Activated CD4-positive, alpha-beta memory T cell treated with anti-CD3 and anti-CD28 coated beads for 36 hours (primary cell): ENCODE measurements around the gene IL1RL1. TPM values are rescaled to one million over a fixed set of nuclear protein-coding genes. Genes with fewer than 3 reads are reported as not detected.

Source experiments
- CTCF ChIA-PET: fragments of 350-600 bp; sonication (Branson Sonifier 250); formaldehyde crosslinking; loops from one replicate; lab custom pipeline; 2021; ENCODE audit warnings: antibody characterized with exemption, inconsistent platforms; lab: Charles Lee
- POLR2A ChIA-PET: fragments of 350-600 bp; sonication (Branson Sonifier 250); formaldehyde crosslinking; loops from one replicate; lab custom pipeline; 2021; ENCODE audit warnings: antibody characterized with exemption; lab: Charles Lee
- DNase-seq: peaks from one replicate; pipeline ENCODE4 v3.0.0-alpha.2; 2020
- H3K27ac Mint-ChIP-seq: one replicate; pipeline ENCODE4 v1.8.0; 2021; ENCODE audit warnings: mixed read lengths
- H3K27me3 Mint-ChIP-seq: one replicate; pipeline ENCODE4 v1.8.0; 2021; ENCODE audit warnings: mixed read lengths
- H3K36me3 Mint-ChIP-seq: one replicate; pipeline ENCODE4 v1.8.0; 2021; ENCODE audit warnings: mixed read lengths
- H3K4me1 Mint-ChIP-seq: one replicate; pipeline ENCODE4 v1.8.0; 2021; ENCODE audit warnings: low read depth, mixed read lengths
- H3K4me3 Mint-ChIP-seq: one replicate; pipeline ENCODE4 v1.8.0; 2021; ENCODE audit warnings: mild to moderate bottlenecking, mixed read lengths
- H3K9me3 Mint-ChIP-seq: one replicate; pipeline ENCODE4 v1.8.0; 2021; ENCODE audit warnings: mixed read lengths
- intact Hi-C: fragments of 100-400 bp; cut with micrococcal nuclease; formaldehyde crosslinking; loops from one replicate; pipeline ENCODE4 v1.15.1; 2023
- total RNA-seq, 2 experiments: library from RNA; stranded (reverse); gene quantifications; one replicate each; pipeline ENCODE4 v1.2.3, GENCODE V29; 2021

IL1RL1 gene
- total RNA-seq, 2 experiments from 2014 or later: 1.3 TPM

DNA sequence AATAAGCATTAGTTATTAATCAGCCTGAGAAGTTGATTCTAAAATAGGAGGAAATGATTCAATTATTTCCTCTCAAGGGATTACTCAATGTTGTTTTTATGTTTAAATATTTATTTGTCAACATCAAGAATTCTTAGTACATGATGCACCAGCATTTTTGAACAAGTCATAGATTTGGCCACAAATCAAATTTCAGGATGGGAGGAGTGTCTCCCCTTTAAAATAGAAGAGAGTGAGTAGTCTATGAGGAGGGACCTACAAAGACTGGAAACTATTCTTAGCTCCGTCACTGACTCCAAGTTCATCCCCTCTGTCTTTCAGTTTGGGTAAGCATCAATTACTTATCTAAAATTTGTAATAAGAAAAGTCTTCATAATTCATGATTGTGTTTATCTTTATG, 25.6 kb downstream of the IL1RL1 start:
- Mint-ChIP-seq H3K36me3 (no peaks in the 10 kb centered on the region), H3K27ac (no peak overlapping the region), H3K27me3 (peaks cover 1% of the 10 kb centered on the region), H3K4me1 (peaks cover 7% of the 10 kb centered on the region), H3K4me3 (no peak overlapping the region), H3K9me3 (no peaks in the 10 kb centered on the region)
- ChIA-PET POLR2A (interaction anchor here (0.5 to 0.7 kb wide), 2 partner anchors 84 to 254 kb away, joined by 4 read pairs; no protein-coding TSS in a partner anchor), CTCF (interaction anchor here (1.4 to 2.9 kb wide), 3 partner anchors 19 to 96 kb away, joined by 5 to 15 read pairs (median 6); partner anchors contain the start of gene IL18R1)
- no peak for DNase-seq
- intact Hi-C loops: loop anchor here (1.0 to 2.0 kb wide), 4 partner anchors 14 to 79 kb away; no protein-coding TSS in a partner anchor

DNA sequence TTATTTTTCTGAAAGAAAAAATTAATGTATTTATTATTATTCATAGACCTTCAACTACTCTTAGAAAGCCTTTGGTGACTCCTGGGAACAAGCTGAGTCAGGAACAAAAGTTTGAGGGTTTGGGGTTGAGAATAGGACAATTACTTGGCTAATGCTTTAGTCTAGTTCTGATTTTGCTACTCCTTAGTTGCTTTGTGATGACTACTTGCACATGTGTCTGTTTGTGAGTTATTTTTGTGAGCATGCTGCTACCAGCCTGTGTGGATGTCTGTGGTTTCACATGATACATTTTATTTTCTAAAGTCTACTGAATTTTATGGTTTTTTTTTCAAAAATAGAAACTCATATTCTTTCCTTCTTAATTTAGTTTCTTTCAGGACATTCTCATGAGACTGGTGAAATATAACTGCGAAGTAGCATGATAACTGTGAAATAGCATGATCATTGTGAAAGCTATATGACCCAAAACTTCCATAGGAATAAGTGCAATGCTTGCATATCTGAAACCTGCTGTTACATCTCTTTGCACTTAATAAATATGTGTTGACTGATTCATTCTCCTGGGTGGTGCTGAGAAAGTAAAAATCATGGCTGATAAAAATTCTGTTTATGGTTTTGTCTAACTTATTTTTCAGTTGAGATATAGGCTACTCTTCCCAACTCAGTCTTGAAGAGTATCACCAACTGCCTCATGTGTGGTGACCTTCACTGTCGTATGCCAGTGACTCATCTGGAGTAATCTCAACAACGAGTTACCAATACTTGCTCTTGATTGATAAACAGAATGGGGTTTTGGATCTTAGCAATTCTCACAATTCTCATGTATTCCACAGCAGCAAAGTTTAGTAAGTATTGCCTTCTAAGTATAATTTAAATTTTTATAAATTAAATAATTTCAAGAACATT, 26.4 kb downstream of the IL1RL1 start:
- no peaks in the 10 kb centered on the region for H3K27me3 Mint-ChIP-seq
- ChIA-PET POLR2A (no interaction called here), CTCF (interaction anchor here (1.4 to 2.9 kb wide), 3 partner anchors 18 to 97 kb away, joined by 5 to 15 read pairs (median 6); partner anchors contain the start of gene IL18R1)
- H3K4me3 Mint-ChIP-seq: no peak overlapping the region
- no peaks in the 10 kb centered on the region for H3K36me3 Mint-ChIP-seq
- intact Hi-C loops: loop anchor here (1.0 to 2.0 kb wide), 4 partner anchors 13 to 79 kb away; no protein-coding TSS in a partner anchor
- no peak for DNase-seq
- H3K4me1 Mint-ChIP-seq: peaks cover 7% of the 10 kb centered on the region
- no peak overlapping the region for H3K27ac Mint-ChIP-seq
- no peaks in the 10 kb centered on the region for H3K9me3 Mint-ChIP-seq

DNA sequence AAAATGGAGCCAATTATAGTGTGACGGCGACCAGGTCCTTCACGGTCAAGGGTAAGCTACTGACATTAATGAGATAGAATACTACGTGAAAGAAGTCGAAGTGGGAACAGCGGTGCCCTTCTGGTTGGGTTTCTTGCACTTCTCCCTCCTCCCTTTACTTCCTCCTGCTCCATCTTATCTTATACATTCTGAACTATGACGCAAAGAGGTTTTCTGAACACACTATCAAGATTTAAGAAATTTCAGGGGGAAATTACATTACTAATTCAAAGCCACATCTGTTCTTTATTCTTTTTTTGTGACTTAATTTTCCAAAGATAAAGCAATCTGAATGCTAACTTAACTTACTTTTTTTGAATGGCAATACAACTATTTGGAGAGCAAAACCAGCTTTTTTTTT, 29.4 kb downstream of the IL1RL1 start:
- Mint-ChIP-seq H3K4me1 (peaks cover 7% of the 10 kb centered on the region), H3K9me3 (no peaks in the 10 kb centered on the region), H3K4me3 (no peak overlapping the region), H3K27ac (no peak overlapping the region), H3K36me3 (no peaks in the 10 kb centered on the region), H3K27me3 (no peaks in the 10 kb centered on the region)
- intact Hi-C loops: no loop called here
- ChIA-PET POLR2A (no interaction called here), CTCF (interaction anchor here (0.9 kb wide), 1 partner anchor 102 kb away, joined by 5 read pairs; no protein-coding TSS in a partner anchor)
- DNase-seq: no peak

DNA sequence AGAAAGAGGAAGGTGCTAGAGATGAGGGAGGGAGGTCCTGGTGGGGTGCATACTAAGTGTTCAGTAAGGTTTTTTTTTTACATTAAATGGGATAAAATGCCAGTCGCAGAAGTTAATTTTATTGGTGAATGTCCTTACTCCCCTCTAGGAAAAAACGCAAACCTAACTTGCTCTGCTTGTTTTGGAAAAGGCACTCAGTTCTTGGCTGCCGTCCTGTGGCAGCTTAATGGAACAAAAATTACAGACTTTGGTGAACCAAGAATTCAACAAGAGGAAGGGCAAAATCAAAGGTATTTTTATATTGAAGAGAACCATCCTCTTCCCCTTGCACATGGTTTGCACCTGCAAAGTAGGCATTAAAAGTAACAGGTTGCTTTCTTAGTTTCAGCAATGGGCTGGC, 31.5 kb downstream of the IL1RL1 start:
- no peaks in the 10 kb centered on the region for H3K36me3 Mint-ChIP-seq
- ChIA-PET POLR2A (no interaction called here), CTCF (interaction anchor here (0.9 to 1.1 kb wide), 3 partner anchors 102 to 323 kb away, joined by 3 to 5 read pairs (median 3); no protein-coding TSS in a partner anchor)
- peaks cover 2% of the 10 kb centered on the region for H3K27me3 Mint-ChIP-seq
- no peaks in the 10 kb centered on the region for H3K9me3 Mint-ChIP-seq
- H3K27ac Mint-ChIP-seq: no peak overlapping the region
- H3K4me1 Mint-ChIP-seq: peaks cover 2% of the 10 kb centered on the region
- DNase-seq: no peak
- intact Hi-C loops: no loop called here
- no peak overlapping the region for H3K4me3 Mint-ChIP-seq

DNA sequence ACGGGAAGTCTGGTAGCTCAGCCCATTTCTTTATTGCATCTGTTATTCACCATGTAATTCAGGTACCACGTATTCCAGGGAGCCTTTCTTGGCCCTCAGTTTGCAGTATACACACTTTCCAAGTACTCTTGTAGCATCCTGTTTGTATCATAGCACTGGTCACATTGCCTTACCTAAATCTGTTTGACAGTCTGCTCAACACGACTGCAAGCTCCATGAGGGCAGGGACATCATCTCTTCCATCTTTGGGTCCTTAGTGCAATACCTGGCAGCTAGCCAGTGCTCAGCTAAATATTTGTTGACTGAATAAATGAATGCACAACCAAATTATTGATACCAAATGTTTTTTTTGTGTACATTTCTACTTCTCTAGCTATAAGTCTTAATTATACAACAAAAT, 33.0 kb downstream of the IL1RL1 start:
- no peak for DNase-seq
- Mint-ChIP-seq H3K9me3 (no peaks in the 10 kb centered on the region), H3K4me3 (no peak overlapping the region), H3K27me3 (peaks cover 2% of the 10 kb centered on the region), H3K27ac (no peak overlapping the region), H3K4me1 (no peaks in the 10 kb centered on the region), H3K36me3 (no peaks in the 10 kb centered on the region)
- POLR2A ChIA-PET: no interaction called here
- CTCF ChIA-PET: no interaction called here
- intact Hi-C loops: no loop called here

DNA sequence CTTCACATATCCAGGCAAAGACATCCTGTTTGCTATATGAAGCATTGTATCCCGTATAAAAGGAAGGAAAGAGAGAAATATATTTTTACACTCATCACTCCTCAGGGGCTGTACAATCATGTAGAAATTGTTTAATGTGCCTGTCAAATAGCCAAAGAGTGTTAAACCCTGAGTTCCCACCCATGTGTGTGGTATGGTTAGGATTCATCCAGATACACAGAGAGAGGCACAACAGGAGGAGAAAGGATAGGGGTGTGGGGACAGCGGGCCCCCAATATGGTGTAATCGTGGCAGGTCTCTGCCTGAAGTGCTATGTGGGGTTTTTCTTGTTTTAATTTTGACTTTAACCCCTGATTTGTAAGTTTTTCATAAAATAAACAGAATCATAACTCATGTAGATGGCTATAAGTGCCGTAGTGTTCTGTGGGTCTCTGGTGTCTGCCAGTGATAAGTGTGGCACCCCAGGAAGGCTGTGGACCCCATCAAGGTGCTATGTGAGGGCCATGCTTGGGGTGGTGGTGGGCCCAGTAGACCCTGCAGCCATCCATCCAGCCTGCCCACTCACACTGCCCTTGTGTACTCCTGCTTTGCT, 34.1 kb downstream of the IL1RL1 start:
- no peak for DNase-seq
- intact Hi-C loops: no loop called here

DNA sequence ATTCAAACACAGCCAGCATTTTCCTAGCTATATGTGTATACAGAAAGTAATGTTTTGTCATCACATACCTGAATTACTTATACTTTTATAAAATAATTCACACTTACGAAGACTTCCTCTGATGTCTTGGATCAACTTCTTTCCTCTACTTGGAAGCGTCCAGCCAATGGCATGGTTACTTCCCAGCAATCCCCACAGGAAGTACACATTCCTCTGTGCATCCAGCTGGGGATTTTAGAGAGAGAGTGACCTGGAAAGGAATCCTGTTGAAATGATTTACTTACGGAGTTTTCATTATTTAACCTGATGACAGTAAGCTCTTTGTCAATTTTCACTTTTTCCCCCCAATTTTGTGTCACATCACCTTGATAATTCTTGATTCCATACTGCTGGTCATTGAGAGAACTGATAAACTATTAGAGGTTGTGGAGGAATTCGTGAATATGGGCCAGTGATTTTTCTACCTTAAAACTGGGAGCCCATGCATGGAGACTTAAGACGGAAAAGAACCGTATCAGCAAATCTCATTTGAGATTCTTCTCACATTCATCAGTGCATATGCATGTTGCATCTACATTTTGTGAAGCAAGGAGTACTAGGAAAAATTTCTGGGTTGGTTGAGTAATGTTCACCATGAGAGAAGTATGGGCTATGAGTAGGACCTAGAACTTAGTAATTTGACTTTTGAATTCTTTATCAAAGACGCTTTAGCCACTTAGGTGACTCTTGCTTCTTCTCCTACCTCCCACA, 35.2 kb downstream of the IL1RL1 start:
- Mint-ChIP-seq H3K4me3 (no peak overlapping the region), H3K9me3 (no peaks in the 10 kb centered on the region), H3K36me3 (no peaks in the 10 kb centered on the region), H3K27me3 (peaks cover 2% of the 10 kb centered on the region), H3K27ac (no peak overlapping the region), H3K4me1 (no peaks in the 10 kb centered on the region)
- intact Hi-C loops: no loop called here
- ChIA-PET CTCF (no interaction called here), POLR2A (no interaction called here)
- DNase-seq: no peak

More for the DNA sequence above, 34.1 kb downstream of the IL1RL1 start:
- no peak overlapping the region for H3K27ac Mint-ChIP-seq
- H3K36me3 Mint-ChIP-seq: no peaks in the 10 kb centered on the region
- no peak overlapping the region for H3K4me3 Mint-ChIP-seq
- peaks cover 2% of the 10 kb centered on the region for H3K27me3 Mint-ChIP-seq
- POLR2A ChIA-PET: no interaction called here
- CTCF ChIA-PET: no interaction called here
- H3K4me1 Mint-ChIP-seq: no peaks in the 10 kb centered on the region
- no peaks in the 10 kb centered on the region for H3K9me3 Mint-ChIP-seq

DNA sequence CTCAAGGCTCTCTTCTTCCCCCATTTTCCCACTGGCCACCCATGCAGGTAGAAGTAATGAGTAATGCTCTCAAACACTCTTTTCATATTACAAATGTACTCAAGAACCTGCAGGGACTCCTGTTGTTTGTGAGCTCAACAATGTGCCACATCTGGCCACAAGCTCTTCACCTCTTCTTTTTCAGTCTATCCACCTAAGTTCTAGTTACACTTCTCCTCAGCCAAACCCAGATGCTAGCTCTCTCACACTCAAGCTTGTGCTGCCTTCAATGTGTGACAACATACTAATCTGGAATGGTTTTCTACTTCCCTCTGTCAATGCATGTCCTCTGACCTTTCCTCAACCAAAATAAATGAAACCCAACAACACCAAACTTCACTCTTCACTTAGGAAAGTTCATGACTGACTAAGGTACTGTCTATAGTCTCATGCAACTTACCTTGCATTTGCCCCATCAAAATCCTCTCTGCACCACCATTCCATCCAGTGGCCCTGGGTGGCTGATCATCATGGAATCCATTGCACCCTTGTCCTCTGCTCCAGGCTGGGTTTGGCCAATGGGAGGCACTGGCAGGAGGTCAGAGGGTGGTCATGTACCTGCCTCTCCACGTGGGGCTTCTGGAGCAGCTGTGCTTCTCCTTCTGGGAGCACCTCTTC, 38.9 kb downstream of the IL1RL1 start:
- Mint-ChIP-seq H3K4me3 (no peak overlapping the region), H3K4me1 (peaks cover 3% of the 10 kb centered on the region), H3K27ac (no peak overlapping the region), H3K36me3 (no peaks in the 10 kb centered on the region), H3K9me3 (no peaks in the 10 kb centered on the region), H3K27me3 (peaks cover 2% of the 10 kb centered on the region)
- no peak for DNase-seq
- intact Hi-C loops: loop anchor here (2.0 kb wide), 1 partner anchor 13 kb away; no protein-coding TSS in a partner anchor
- CTCF ChIA-PET: interaction anchor here (1.5 to 2.1 kb wide), 3 partner anchors 93 to 109 kb away, joined by 3 to 10 read pairs (median 5); no protein-coding TSS in a partner anchor
- POLR2A ChIA-PET: no interaction called here

DNA sequence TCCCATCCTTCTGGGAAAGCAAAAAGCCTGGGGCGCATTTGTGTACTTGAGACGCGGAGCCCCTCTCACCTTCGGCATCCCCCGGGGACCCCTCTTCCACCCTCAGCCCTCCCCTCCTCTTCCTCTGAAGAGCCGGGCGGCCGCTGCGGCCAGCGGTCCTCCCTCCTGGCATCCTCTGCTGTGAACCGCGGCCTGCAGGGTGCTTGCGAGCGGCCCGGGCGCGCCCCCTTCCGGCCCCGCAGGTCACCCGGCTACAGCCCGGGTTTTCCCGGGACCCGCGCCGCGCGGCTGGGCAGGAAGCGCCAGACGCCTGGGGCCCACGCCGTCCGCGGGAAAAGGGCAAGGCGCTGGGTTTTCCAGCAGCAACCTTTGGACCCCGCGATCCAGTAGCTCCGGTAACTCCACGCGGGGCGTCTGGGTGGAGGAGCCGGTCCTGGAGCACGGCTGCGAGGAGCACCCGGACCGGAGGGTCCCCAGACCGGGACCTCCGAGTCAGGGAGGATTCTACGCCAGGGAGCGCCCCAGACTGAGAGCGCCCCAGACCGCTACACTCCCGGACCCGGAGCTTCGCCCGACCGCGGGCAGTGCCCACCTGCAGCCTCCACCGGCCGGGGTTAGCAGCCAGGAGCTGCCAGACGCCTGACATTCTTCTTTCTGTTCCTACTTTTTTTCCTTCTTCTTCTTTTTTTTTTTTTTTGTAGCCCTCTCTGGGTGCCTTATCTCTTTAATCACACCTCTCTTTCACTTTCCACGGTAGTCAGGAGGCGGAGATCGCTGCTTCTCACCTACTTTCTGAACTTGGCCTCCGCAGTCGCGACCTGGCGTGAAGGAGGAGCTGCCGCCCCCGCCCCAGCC, 44.4 kb downstream of the IL1RL1 start, which contains the start of gene IL18R1:
TSS of gene IL18R1 (plus strand) at position 271 of the 855 bp plus-strand sequence. CDS start 6,865 bp downstream, outside the sequence.
- no peaks in the 10 kb centered on the region for H3K27me3 Mint-ChIP-seq
- ChIA-PET CTCF (interaction anchor here (0.7 to 5.1 kb wide), 27 partner anchors 12 to 637 kb away, joined by 3 to 74 read pairs (median 4); no protein-coding TSS in a partner anchor), POLR2A (interaction anchor here (0.8 to 1.4 kb wide), 5 partner anchors 12 to 115 kb away, joined by 3 to 7 read pairs (median 5); no protein-coding TSS in a partner anchor)
- DNase-seq: peak; percentile 81
- peaks cover 2% of the 10 kb centered on the region for H3K36me3 Mint-ChIP-seq
- peak within 1 kb of the TSS; percentile 97 for H3K4me3 Mint-ChIP-seq
- H3K4me1 Mint-ChIP-seq: peaks cover 45% of the 10 kb centered on the region
- intact Hi-C loops: loop anchor here (1.0 to 5.0 kb wide), 8 partner anchors 12 to 333 kb away; no protein-coding TSS in a partner anchor
- no peaks in the 10 kb centered on the region for H3K9me3 Mint-ChIP-seq
- peak within 1 kb of the TSS; percentile 89 for H3K27ac Mint-ChIP-seq

DNA sequence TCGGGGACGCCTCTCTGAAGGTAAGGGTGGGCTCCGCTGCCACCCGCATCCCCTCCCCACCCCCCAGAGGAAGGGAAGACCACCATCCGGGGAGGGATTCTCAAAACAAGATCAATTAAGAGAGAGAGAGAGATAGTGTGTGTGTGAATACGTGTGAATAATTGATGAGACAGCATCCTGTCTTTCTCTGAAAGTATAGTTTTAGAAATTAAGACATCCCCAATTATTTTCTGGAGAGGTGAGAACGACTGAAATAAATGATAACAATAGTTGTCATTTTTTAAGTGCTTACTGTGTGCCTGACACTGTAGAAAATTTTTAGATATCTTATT, 45.0 kb downstream of the IL1RL1 start:
- ChIA-PET CTCF (interaction anchor here (0.7 to 5.1 kb wide), 27 partner anchors 11 to 637 kb away, joined by 3 to 74 read pairs (median 4); no protein-coding TSS in a partner anchor), POLR2A (interaction anchor here (0.8 to 1.4 kb wide), 5 partner anchors 11 to 116 kb away, joined by 3 to 7 read pairs (median 5); no protein-coding TSS in a partner anchor)
- no peaks in the 10 kb centered on the region for H3K9me3 Mint-ChIP-seq
- no peak for DNase-seq
- H3K27me3 Mint-ChIP-seq: no peaks in the 10 kb centered on the region
- peaks cover 51% of the 10 kb centered on the region for H3K4me1 Mint-ChIP-seq
- peaks cover 2% of the 10 kb centered on the region for H3K36me3 Mint-ChIP-seq
- intact Hi-C loops: loop anchor here (1.0 to 5.0 kb wide), 5 partner anchors 11 to 334 kb away; no protein-coding TSS in a partner anchor
- peak overlapping the region; percentile 97 for H3K4me3 Mint-ChIP-seq
- peak overlapping the region; percentile 89 for H3K27ac Mint-ChIP-seq
